ENCODE data around the gene LCNL1. TPM values are rescaled to one million over a fixed set of nuclear protein-coding genes. Genes with fewer than 3 reads are reported as not detected.
A peak's percentile ranks its signal among the peaks of the same experiment; 100 is the strongest.
"Not testable (repeated sequence)": the region's sequence is repeated elsewhere in the genome, so short reads cannot be mapped to it uniquely, and the experiment has no call there.

LCNL1 gene
- total RNA-seq, 1 donor from 2014 or later: not detected

DNA sequence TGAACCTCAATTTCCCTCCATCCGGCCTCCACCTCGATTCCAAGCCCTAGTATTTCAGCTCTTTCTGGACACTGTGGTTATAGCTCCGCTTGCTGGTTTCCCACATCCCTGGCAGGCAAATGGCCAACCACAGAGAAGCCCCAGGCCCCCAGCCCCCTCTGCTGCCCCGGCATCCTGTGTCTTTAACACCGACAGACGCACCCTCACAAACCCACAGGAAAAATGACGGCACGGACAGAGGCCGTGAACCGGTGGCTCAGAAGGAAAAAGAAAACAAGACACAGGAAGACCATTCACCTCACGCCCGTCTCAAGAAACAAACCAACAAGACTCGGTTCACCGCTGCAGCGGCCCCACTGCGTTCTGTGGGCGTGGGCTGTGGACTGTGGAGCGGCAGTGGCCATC is 15.0 kb downstream of the LCNL1 start:
- Mint-ChIP-seq H3K27me3 (ENCODE audit: low read depth) (peaks cover 3% of the 10 kb centered on the region), H3K27ac (peak overlapping the region; percentile 1), H3K9me3 (no peaks in the 10 kb centered on the region), H3K4me3 (ENCODE audit: low read depth) (no peak overlapping the region), H3K36me3 (ENCODE audit: low read depth) (peaks cover 10% of the 10 kb centered on the region), H3K4me1 (ENCODE audit: low read depth) (peaks cover 29% of the 10 kb centered on the region)
- intact Hi-C loops (cut with micrococcal nuclease): no loop called here
- DNase-seq (ENCODE audit: low spot score): no peak

DNA sequence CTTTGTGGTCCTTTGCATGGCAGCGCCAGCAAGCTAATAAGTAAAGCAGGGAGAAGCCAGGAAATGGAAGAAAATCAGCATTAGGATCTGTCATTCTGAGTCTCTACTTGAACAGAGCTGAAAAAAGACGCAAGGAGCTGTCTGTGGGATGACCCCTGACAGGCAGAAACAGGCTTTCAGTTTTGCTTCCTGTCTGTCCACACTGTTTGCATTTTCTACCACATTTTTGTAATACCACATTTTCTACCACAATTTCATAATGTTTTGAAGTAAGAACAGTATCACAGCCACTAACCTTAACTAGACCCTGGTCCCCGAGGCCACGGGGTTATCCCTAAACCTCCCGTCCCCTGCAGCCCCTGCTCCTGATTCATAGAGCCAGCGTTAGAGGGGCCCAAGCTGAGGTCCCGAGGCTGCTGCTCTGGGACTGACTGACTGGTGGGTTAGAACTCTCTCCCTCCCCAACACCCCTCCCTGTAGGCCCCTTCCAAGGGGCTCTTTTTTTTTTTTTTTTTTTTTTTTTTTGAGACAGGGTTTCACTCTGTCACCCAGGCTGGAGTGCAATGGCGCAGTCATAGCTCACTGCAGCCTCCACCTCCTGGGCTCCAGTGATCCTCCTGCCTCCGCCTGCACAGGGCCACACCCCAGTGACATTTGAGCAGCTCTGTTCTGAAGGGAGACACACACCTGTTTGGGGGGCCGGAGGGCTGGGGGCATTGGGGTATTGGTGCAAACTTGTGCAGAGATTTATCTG is 17.6 kb downstream of the LCNL1 start:
- DNase-seq (ENCODE audit: low spot score): peak; percentile 27
- intact Hi-C loops (cut with micrococcal nuclease): loop anchor here (2.0 kb wide), 1 partner anchor 34 kb away; no protein-coding TSS in a partner anchor
- H3K4me3 Mint-ChIP-seq (ENCODE audit: low read depth): no peak overlapping the region
- no peaks in the 10 kb centered on the region for H3K9me3 Mint-ChIP-seq
- H3K36me3 Mint-ChIP-seq (ENCODE audit: low read depth): no peaks in the 10 kb centered on the region
- H3K4me1 Mint-ChIP-seq (ENCODE audit: low read depth): peaks cover 23% of the 10 kb centered on the region
- peak overlapping the region; percentile 55 for H3K27ac Mint-ChIP-seq
- peaks cover 3% of the 10 kb centered on the region for H3K27me3 Mint-ChIP-seq (ENCODE audit: low read depth)

DNA sequence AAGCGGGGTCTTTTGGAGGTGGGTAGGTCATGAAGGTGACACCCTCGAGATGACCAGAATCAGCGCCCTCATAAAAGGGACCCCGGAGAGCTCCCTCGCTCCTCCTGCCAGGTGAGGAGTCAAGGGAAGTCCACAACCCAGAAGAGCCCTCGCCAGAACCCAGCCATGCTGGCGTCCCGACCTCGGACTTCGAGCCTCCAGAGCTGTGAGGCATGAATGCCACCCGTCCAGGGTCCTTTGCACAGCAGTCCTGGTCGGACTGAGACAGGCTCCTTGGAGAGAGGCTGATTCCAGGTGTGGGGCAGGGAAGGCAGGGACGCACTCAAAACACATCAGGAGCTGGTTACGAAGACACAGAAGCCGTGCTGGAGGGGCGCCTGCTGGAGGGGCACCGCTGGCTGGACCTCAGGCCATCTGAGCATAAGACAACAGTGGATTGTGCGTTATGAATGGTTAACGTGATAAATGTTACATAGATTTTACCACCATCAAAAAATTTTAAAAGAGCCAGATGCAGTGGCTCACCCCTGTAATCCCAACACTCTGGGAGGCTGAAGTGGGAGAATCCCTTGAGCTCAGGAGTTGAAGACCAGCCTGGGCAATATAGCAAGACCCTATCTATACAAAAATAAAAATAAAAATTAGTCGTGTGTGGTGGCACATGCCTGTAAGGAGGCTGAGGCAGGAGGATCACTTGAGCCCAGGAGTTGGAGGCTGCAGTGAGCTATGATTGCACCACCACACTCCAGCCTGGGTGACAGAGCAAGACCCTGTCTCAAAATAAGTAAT is 19.3 kb downstream of the LCNL1 start:
- Mint-ChIP-seq H3K4me1 (ENCODE audit: low read depth) (peaks cover 21% of the 10 kb centered on the region), H3K36me3 (ENCODE audit: low read depth) (no peaks in the 10 kb centered on the region), H3K9me3 (no peaks in the 10 kb centered on the region), H3K27ac (no peak overlapping the region), H3K4me3 (ENCODE audit: low read depth) (no peak overlapping the region), H3K27me3 (ENCODE audit: low read depth) (peaks cover 3% of the 10 kb centered on the region)
- DNase-seq (ENCODE audit: low spot score): no peak
- intact Hi-C loops (cut with micrococcal nuclease): loop anchor here (2.0 kb wide), 1 partner anchor 33 kb away; no protein-coding TSS in a partner anchor

DNA sequence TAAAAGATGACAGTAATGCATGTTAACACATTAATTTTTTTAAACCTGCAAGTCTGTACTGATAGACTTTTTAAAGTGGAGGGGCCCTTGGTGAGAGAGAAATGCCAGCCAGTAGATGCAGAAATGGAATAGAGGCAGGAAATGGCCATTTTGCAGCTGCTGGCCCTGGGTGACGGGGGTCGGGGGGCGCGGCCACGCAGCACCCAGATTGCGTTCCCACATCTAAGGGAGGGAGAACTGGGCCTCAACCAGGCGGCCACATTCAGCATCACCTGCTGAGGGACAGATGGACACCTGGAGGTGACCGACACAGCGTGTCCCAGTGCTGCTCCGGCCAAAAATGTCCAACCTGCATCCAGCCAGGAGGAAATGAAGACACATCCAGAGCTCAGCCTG is 19.9 kb downstream of the LCNL1 start:
- Mint-ChIP-seq H3K9me3 (no peaks in the 10 kb centered on the region), H3K4me1 (ENCODE audit: low read depth) (peaks cover 19% of the 10 kb centered on the region), H3K27me3 (ENCODE audit: low read depth) (peaks cover 3% of the 10 kb centered on the region), H3K36me3 (ENCODE audit: low read depth) (no peaks in the 10 kb centered on the region), H3K4me3 (ENCODE audit: low read depth) (no peak overlapping the region), H3K27ac (no peak overlapping the region)
- intact Hi-C loops (cut with micrococcal nuclease): no loop called here
- DNase-seq (ENCODE audit: low spot score): no peak

DNA sequence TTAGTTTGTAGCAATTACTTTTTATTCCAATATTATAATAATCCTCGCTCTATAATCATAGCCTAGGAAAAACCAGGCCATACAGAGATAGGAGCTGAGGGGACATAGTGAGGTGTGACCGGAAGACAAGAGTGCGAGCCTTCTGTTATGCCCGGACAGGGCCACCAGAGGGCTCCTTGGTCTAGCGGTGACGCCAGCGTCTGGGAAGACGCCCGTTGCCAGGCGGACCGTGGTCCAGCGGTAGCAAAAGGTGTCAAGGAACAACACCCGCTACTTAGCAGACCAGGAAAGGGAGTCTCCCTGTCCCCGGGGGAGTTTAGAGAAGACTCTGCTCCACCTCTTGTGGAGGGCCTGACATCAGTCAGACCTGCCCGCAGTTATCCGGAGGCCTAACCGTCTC is 21.5 kb downstream of the LCNL1 start:
- H3K4me3 Mint-ChIP-seq (ENCODE audit: low read depth); H3K36me3 Mint-ChIP-seq (ENCODE audit: low read depth); H3K9me3 Mint-ChIP-seq; DNase-seq (ENCODE audit: low spot score); intact Hi-C loops (cut with micrococcal nuclease); H3K27ac Mint-ChIP-seq; H3K27me3 Mint-ChIP-seq (ENCODE audit: low read depth): not testable (repeated sequence)
- peaks cover 10% of the 10 kb centered on the region for H3K4me1 Mint-ChIP-seq (ENCODE audit: low read depth)

DNA sequence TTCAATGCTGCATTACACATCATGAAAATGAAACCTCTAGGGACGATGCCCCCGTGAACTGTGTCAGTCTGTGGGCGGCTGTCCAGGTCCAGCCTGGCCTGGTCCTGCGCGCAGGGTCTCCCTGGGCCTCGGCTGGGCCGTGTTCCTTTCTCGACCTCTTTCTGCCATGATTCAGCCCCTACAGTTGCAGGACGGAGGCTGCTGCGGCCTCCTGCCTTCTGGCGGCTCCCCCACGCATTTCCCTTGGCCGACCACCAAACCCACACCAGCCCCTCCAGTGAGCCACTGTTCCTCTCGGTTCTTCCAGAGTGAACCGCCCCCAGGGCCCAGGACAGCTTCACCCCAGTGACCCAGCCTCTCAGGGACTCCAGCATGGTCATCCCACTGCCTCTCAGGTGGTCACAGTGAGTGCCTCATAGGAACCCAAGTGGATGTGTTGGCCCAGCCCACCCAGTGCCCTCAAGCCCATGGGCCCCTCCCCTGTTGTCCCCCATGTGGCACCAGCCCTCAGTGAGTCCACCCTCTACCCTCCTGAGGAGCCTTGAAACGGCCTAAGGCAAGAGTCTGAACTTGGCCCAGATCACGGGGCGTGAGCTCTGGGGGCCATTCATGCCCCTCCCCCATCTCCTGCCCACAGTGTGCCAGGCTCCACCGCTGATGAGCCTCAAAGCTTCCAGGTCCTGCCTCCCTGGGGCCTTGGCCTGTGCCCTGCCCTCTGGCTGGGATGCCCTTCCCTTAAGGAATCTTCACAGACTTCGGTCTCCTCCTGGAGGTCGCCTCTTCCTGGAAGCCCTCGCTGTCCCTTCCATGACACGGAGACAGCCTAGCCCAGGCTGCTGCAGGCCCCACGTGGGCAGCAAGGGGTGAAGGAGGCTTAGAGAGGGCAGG is 23.6 kb downstream of the LCNL1 start:
- intact Hi-C loops (cut with micrococcal nuclease): no loop called here
- Mint-ChIP-seq H3K4me1 (ENCODE audit: low read depth) (no peaks in the 10 kb centered on the region), H3K4me3 (ENCODE audit: low read depth) (no peak overlapping the region), H3K27ac (no peak overlapping the region), H3K36me3 (ENCODE audit: low read depth) (no peaks in the 10 kb centered on the region), H3K9me3 (no peaks in the 10 kb centered on the region), H3K27me3 (ENCODE audit: low read depth) (peaks cover 3% of the 10 kb centered on the region)
- DNase-seq (ENCODE audit: low spot score): no peak

DNA sequence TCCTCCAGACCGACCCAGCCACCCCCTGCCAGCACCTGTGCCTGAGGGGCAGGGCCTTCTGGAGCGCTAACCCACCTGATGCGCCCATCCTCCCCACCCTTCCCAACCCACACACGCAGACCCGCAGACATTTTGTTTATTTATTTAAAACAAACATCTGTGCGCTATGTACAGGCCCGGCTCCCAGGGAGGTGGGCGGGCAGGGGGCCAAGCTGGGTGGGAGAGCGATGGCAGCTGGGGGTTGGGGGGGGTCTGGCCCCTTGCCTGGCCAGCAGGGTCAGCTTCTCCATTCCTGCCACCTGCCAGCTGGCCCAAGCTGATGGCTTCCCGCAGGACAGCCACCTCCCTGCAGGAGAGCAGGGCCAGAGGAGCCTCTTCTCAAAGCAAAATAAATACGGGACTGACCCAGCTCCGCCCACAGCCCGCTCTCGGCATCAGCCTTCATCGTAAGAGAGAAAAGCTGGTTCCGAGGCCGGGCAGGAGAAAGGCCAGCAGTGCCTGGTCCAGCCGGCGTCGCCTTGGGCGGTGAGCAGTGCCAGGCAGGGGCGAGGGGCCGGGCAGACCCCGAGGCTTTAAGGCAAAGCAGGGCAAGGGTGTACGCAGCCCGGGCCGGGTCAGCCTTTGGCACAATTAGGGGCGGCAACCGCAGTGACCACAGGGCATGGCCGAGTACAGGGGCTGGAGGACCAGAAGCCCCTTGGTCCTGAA is 24.5 kb downstream of the LCNL1 start:
- Mint-ChIP-seq H3K27ac (no peak overlapping the region), H3K4me3 (ENCODE audit: low read depth) (no peak overlapping the region), H3K9me3 (no peaks in the 10 kb centered on the region), H3K4me1 (ENCODE audit: low read depth) (no peaks in the 10 kb centered on the region), H3K36me3 (ENCODE audit: low read depth) (no peaks in the 10 kb centered on the region), H3K27me3 (ENCODE audit: low read depth) (no peaks in the 10 kb centered on the region)
- intact Hi-C loops (cut with micrococcal nuclease): no loop called here
- DNase-seq (ENCODE audit: low spot score): no peak

DNA sequence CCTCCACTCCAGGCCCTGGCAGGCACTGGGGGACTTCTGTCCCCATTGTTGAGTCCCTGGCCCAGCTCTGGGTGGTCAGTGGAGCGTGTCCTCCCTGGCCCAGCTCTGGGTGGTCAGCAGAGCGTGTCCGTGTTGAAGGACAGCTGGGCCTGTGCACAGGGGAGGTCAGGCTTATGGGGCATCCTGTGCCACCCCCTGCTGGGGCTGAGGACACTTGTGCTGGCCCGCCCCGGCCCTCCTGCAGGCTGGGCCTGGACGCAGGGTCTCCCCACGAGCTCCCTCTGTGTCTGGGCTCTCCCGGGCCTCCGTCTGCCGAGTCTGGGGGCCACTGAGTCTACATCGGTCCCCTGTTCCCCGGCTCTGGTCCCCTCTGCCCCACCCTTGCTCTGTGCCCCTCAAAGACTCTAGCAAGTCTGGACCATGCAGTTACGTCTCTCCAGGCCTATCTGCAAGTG is 25.1 kb downstream of the LCNL1 start:
- H3K9me3 Mint-ChIP-seq: no peaks in the 10 kb centered on the region
- H3K36me3 Mint-ChIP-seq (ENCODE audit: low read depth): no peaks in the 10 kb centered on the region
- H3K4me3 Mint-ChIP-seq (ENCODE audit: low read depth): no peak overlapping the region
- intact Hi-C loops (cut with micrococcal nuclease): no loop called here
- H3K4me1 Mint-ChIP-seq (ENCODE audit: low read depth): no peaks in the 10 kb centered on the region
- no peak overlapping the region for H3K27ac Mint-ChIP-seq
- DNase-seq (ENCODE audit: low spot score): no peak
- no peaks in the 10 kb centered on the region for H3K27me3 Mint-ChIP-seq (ENCODE audit: low read depth)

DNA sequence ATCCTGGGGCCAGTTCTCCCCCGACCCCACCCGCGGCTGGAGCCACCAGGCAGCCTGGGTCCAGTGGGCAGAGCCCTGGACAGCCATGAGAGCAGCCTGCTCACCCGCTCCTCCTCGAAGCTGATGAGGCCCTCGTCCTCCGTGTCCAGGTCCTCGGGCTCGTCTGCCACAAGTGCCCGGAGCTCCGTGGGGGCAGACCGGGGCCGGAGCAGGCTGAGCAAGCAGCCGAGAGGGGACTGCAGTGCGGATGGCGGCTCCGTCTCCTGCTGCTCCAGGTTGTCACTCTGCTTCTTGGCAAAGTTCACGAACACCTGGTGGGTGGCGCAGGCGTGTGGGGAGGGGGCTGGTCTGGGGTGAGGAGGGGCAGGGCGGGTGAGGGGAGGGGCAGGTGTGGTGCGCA is 25.5 kb downstream of the LCNL1 start:
- intact Hi-C loops (cut with micrococcal nuclease): no loop called here
- H3K27ac Mint-ChIP-seq: no peak overlapping the region
- H3K9me3 Mint-ChIP-seq: no peaks in the 10 kb centered on the region

DNA sequence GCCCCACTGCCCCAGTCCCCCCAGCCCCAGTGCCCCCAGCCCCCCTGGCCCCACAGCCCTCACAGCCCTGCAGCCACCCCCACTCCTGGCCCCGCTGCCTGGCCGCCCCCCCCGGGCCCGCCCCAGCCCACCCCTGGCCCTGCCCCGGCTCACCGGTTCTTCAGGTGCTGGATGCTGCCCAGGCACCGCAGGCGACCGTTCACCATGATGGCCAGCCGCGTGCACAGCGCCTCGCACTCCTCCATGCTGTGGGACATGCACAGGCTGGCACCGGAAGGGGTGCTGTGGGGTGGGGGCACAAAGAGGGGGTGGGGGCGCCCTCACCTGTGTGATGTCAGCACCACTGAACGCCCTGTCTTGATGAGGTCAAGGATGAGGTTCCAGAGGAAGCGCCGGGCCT is 26.4 kb downstream of the LCNL1 start:
- no peak for DNase-seq (ENCODE audit: low spot score)
- Mint-ChIP-seq H3K36me3 (ENCODE audit: low read depth) (no peaks in the 10 kb centered on the region), H3K4me3 (ENCODE audit: low read depth) (no peak overlapping the region), H3K27ac (no peak overlapping the region), H3K4me1 (ENCODE audit: low read depth) (no peaks in the 10 kb centered on the region), H3K9me3 (no peaks in the 10 kb centered on the region), H3K27me3 (ENCODE audit: low read depth) (no peaks in the 10 kb centered on the region)
- intact Hi-C loops (cut with micrococcal nuclease): no loop called here

More for the DNA sequence above, 25.5 kb downstream of the LCNL1 start:
- H3K36me3 Mint-ChIP-seq (ENCODE audit: low read depth): no peaks in the 10 kb centered on the region
- DNase-seq (ENCODE audit: low spot score): no peak
- no peaks in the 10 kb centered on the region for H3K4me1 Mint-ChIP-seq (ENCODE audit: low read depth)
- no peaks in the 10 kb centered on the region for H3K27me3 Mint-ChIP-seq (ENCODE audit: low read depth)
- H3K4me3 Mint-ChIP-seq (ENCODE audit: low read depth): no peak overlapping the region

DNA sequence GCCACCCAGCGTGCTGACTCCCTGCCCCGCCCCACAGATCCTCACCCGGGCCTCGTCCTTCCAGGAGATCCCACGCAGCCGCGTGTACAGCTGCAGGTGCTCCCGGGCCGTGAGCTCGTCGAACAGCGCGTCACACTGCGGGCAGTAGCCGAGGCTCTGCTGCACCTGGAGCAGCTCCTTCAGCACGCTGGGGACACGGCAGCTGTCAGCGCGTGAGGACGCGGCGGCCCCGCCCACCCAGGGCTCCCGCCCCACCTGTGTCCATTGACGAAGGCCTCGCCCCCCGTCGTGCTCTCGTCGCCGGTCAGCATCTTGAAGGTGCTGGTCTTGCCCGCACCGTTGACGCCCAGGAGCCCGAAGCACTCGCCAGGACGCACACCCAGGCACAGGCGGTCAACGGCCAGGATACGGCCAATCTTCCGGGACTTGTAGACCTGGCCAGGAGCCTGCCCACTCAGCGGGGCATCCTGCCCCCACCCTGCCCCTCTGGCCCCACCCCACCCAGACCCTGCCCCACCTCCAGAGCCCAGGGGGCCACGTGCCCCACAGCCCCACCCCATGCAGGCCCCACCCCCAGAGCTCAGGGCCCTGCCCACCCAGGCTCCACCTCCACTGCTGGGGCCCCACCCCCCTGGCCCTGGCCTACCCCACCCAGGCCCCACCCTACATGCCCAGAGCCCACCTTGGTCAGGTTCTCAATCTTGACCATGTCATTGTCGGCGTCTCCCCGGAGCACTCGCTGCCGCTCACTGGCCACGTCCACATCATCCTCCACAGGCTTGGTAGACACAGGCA is 27.3 kb downstream of the LCNL1 start:
- no peak overlapping the region for H3K27ac Mint-ChIP-seq
- no peaks in the 10 kb centered on the region for H3K9me3 Mint-ChIP-seq
- no peaks in the 10 kb centered on the region for H3K27me3 Mint-ChIP-seq (ENCODE audit: low read depth)
- H3K36me3 Mint-ChIP-seq (ENCODE audit: low read depth): no peaks in the 10 kb centered on the region
- H3K4me3 Mint-ChIP-seq (ENCODE audit: low read depth): no peak overlapping the region
- intact Hi-C loops (cut with micrococcal nuclease): no loop called here
- H3K4me1 Mint-ChIP-seq (ENCODE audit: low read depth): no peaks in the 10 kb centered on the region
- no peak for DNase-seq (ENCODE audit: low spot score)
